GM23338 (cell line): ENCODE results near the gene TARS1. TPM values are rescaled to one million over a fixed set of nuclear protein-coding genes. Genes with fewer than 3 reads are reported as not detected.
A peak's percentile ranks its signal among the peaks of the same experiment; 100 is the strongest.

ENCODE experiments used
- ATAC-seq: fragments of 200-7000 bp; cut with Tn5 transposase; 3 replicates; pipeline ENCODE4 v1.9.1; 2020
- DNase-seq: peaks from one replicate; pipeline ENCODE4 v3.0.0-alpha.2; 2015; ENCODE audit warnings: low spot score
- H2AFZ ChIP-seq: fragments of 200-600 bp; sonication (generic); 2 replicates; pipeline ENCODE4 v1.8.0; 2016; ENCODE audit warnings: antibody characterized with exemption, mild to moderate bottlenecking, moderate library complexity
- H3F3A ChIP-seq: fragments of 200-600 bp; sonication (generic); replicated peaks from 2 replicates; pipeline ENCODE4 v1.8.0; 2017; ENCODE audit warnings: antibody characterized with exemption, mixed run types, low read depth
- H3K27ac ChIP-seq: fragments of 200-600 bp; sonication (generic); 2 replicates; pipeline ENCODE4 v1.6.1; 2016; ENCODE audit warnings: low read depth
- H3K27me3 ChIP-seq: fragments of 200-600 bp; sonication (generic); 2 replicates; pipeline ENCODE4 v1.8.0; 2016; ENCODE audit warnings: mild to moderate bottlenecking, mixed run types, moderate library complexity; ENCODE audit not compliant: insufficient read depth
- H3K36me3 ChIP-seq: fragments of 200-600 bp; sonication (generic); 2 replicates; pipeline ENCODE4 v1.8.0; 2016; ENCODE audit warnings: mild to moderate bottlenecking; ENCODE audit not compliant: insufficient read depth
- H3K4me1 ChIP-seq: fragments of 200-600 bp; sonication (generic); 2 replicates; pipeline ENCODE4 v1.8.0; 2016; ENCODE audit warnings: mild to moderate bottlenecking, moderate library complexity; ENCODE audit not compliant: insufficient read depth
- H3K4me2 ChIP-seq: fragments of 200-600 bp; sonication (generic); 2 replicates; pipeline ENCODE4 v1.7.1; 2017; ENCODE audit warnings: mixed run types
- H3K4me3 ChIP-seq: fragments of 200-600 bp; sonication (generic); 2 replicates; pipeline ENCODE4 v1.6.1; 2016; ENCODE audit warnings: mixed run types
- H3K79me2 ChIP-seq: fragments of 200-600 bp; sonication (generic); replicated peaks from 2 replicates; pipeline ENCODE4 v1.8.0; 2017; ENCODE audit warnings: mild to moderate bottlenecking; ENCODE audit not compliant: insufficient read depth
- H3K9me2 ChIP-seq: fragments of 200-600 bp; sonication (generic); 2 replicates; pipeline ENCODE4 v1.8.0; 2017; ENCODE audit not compliant: insufficient read depth
- H4K20me1 ChIP-seq: fragments of 200-600 bp; sonication (generic); replicated peaks from 2 replicates; pipeline ENCODE4 v1.8.0; 2017; ENCODE audit warnings: mild to moderate bottlenecking; ENCODE audit not compliant: insufficient read depth
- H3K27ac Mint-ChIP-seq: 2 replicates; pipeline ENCODE4 v1.8.0; 2020; ENCODE audit warnings: inconsistent platforms, mild to moderate bottlenecking, moderate library complexity, mixed read lengths
- H3K27me3 Mint-ChIP-seq: 3 replicates; pipeline ENCODE4 v1.8.0; 2022; ENCODE audit warnings: low read depth, mild to moderate bottlenecking, moderate library complexity, mixed read lengths, inconsistent platforms; ENCODE audit not compliant: insufficient read depth, poor library complexity
- H3K36me3 Mint-ChIP-seq: 3 replicates; pipeline ENCODE4 v1.8.0; 2021; ENCODE audit warnings: low read depth, mild to moderate bottlenecking, inconsistent platforms, moderate library complexity, mixed read lengths
- H3K4me1 Mint-ChIP-seq: 3 replicates; pipeline ENCODE4 v1.8.0; 2020; ENCODE audit warnings: mild to moderate bottlenecking, inconsistent platforms, mixed read lengths
- H3K4me3 Mint-ChIP-seq: 3 replicates; pipeline ENCODE4 v1.8.0; 2021; ENCODE audit warnings: moderate library complexity, mild to moderate bottlenecking, inconsistent platforms, mixed read lengths
- H3K9me3 Mint-ChIP-seq: 3 replicates; pipeline ENCODE4 v1.8.0; 2020; ENCODE audit warnings: moderate library complexity, mild to moderate bottlenecking, inconsistent platforms, mixed read lengths
- CREB1 ChIP-seq: fragments of 250-450 bp; sonication (Bioruptor Pico); IDR thresholded peaks from 2 replicates; pipeline ENCODE4 v1.5.0; 2020; ENCODE audit warnings: low read depth, mild to moderate bottlenecking, moderate library complexity
- ETS1 ChIP-seq: IDR thresholded peaks from 2 replicates; pipeline ENCODE4 v1.6.1; 2016; ENCODE audit warnings: antibody characterized with exemption
- EZH2 ChIP-seq: fragments of 200-600 bp; sonication (generic); IDR thresholded peaks from one replicate; pipeline ENCODE4 v1.8.0; 2017; ENCODE audit warnings: antibody characterized with exemption, mild to moderate bottlenecking, low read depth; ENCODE audit not compliant: unreplicated experiment
- NANOG ChIP-seq: IDR thresholded peaks from 2 replicates; pipeline ENCODE4 v1.6.1; 2016; ENCODE audit warnings: antibody characterized with exemption, borderline replicate concordance
- POLR2AphosphoS5 ChIP-seq: IDR thresholded peaks from 2 replicates; pipeline ENCODE4 v1.6.1; 2016; ENCODE audit warnings: antibody characterized with exemption, low read depth
- REST ChIP-seq: IDR thresholded peaks from one replicate; pipeline ENCODE4 v1.6.1; 2018; ENCODE audit warnings: antibody characterized with exemption; ENCODE audit not compliant: unreplicated experiment
- ZNF114 ChIP-seq: fragments of 250-450 bp; sonication (Bioruptor Pico); IDR thresholded peaks from 2 replicates; pipeline ENCODE4 v1.5.0; 2020; ENCODE audit warnings: mild to moderate bottlenecking, moderate library complexity
- ZNF331 ChIP-seq: fragments of 250-450 bp; sonication (Bioruptor Pico); IDR thresholded peaks from 2 replicates; pipeline ENCODE4 v1.5.0; 2020; ENCODE audit warnings: low read depth, mild to moderate bottlenecking, moderate library complexity
- polyA plus RNA-seq: library from polyadenylated mRNA; unstranded; fragments of >200 nt; fragmentation: Nextera tagmentation; extraction: Ambion mirVana; gene quantifications from 2 replicates; pipeline ENCODE4 v1.2.1, GENCODE V29; 2016
- total RNA-seq: library from RNA; depleted of rRNA; stranded (reverse); fragments of >200 nt; shearing (Covaris generic); gene quantifications from 2 replicates; pipeline ENCODE4 v1.2.3, GENCODE V29; 2014

TARS1 gene
- total and polyA plus RNA-seq, 2 experiments from 2014 or later = 458 to 473 TPM

- TF ChIP-seq REST (no peak), CREB1 (no peak), EZH2 (no peak), ETS1 (no peak), ZNF114 (CRISPR knock-in tag) (no peak), POLR2AphosphoS5 (no peak)
Observed at GRCh38 chr5:33400675-33401074, 40.1 kb upstream of the TARS1 start (continued).

GRCh38 chr5:33401482-33402390, 39.0 kb upstream of the TARS1 start:
- ATAC-seq (no peak), DNase-seq (no peak)
- Histone ChIP-seq H2AFZ (0 out of 2 replicates have a peak overlapping the region, but pooled peaks have one; percentile 76), H3K36me3 (no peaks in the 10 kb centered on the region), H3K4me1 (no peaks in the 10 kb centered on the region), H4K20me1 (no peaks in the 10 kb centered on the region), H3K27ac (no peak overlapping the region), H3K4me2 (no peak overlapping the region), H3K79me2 (no peaks in the 10 kb centered on the region), H3K9me2 (0 out of 2 replicates have a peak, but pooled peaks cover 3% of the 10 kb centered on the region), H3F3A (no peaks in the 10 kb centered on the region), H3K4me3 (no peak overlapping the region), H3K27me3 (no peaks in the 10 kb centered on the region)
- peaks cover 2% of the 10 kb centered on the region for H3K27me3 Mint-ChIP-seq
- no peaks in the 10 kb centered on the region for H3K36me3 Mint-ChIP-seq
- no peak overlapping the region for H3K4me3 Mint-ChIP-seq
- H3K4me1 Mint-ChIP-seq = peaks cover 9% of the 10 kb centered on the region; the same call in 2 of the 3 replicates
- H3K27ac Mint-ChIP-seq = no peak overlapping the region
- no peaks in the 10 kb centered on the region for H3K9me3 Mint-ChIP-seq
- TF ChIP-seq ZNF331 (CRISPR knock-in tag) (no peak), REST (no peak), CREB1 (no peak), ETS1 (no peak), EZH2 (no peak), NANOG (no peak)
